Stimulated activated CD4-positive, alpha-beta T cell treated with anti-CD3 and anti-CD28 coated beads, Interleukin-12 subunit alpha, Interleukin-12 subunit beta, amount 100 ng/mL, for 48 hours (primary cell): Measurements from ENCODE around the gene RBM17.
"Not testable (repeated sequence)": the region's sequence is repeated elsewhere in the genome, so short reads cannot be mapped to it uniquely, and the experiment has no call there.

ENCODE experiments used
- DNase-seq, 3 donors: peaks; one replicate each; pipeline ENCODE4 v3.0.0-alpha.2; 2020; ENCODE audit warnings: low read depth in 2 of 3, low spot score in 1 of 3

The RBM17 gene, protein sequence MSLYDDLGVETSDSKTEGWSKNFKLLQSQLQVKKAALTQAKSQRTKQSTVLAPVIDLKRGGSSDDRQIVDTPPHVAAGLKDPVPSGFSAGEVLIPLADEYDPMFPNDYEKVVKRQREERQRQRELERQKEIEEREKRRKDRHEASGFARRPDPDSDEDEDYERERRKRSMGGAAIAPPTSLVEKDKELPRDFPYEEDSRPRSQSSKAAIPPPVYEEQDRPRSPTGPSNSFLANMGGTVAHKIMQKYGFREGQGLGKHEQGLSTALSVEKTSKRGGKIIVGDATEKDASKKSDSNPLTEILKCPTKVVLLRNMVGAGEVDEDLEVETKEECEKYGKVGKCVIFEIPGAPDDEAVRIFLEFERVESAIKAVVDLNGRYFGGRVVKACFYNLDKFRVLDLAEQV

DNA sequence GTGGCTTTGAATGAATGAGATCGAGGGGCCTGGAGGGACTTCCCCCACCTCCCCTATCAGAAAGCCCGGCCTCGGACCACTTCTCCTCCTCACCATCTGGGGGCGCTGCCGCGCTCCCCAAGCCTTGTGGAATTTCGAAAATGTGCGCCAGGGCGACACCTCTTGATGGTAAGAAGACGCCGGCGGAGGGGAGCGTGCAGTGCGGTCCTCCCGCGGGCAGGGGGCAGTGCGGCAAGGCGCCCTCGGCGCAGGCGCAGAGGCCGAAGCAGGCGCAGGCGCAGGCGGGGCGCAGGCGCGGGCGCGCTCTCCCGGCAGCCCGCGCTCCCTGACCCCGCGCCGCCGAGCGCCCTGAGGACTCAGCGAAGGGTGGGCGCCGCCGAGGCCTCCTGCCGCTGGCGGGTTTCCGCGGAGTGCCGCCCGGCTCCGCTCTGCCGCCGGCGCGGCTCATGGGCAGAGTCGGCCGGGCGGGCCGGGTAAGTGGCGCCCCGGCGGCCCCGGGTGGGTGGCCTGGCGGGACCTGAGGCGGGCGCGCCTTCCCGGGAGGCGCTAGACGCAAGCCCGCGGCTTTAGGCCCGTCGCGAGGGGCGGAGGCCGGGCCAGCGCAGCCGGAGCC is at the start of gene RBM17:
Gene RBM17 (plus strand): TSS at position 314 of the 613 bp plus-strand sequence. CDS start 8,032 bp downstream, outside the sequence.
- DNase-seq, result peak; percentile 95 to 98 (median 98)

DNA sequence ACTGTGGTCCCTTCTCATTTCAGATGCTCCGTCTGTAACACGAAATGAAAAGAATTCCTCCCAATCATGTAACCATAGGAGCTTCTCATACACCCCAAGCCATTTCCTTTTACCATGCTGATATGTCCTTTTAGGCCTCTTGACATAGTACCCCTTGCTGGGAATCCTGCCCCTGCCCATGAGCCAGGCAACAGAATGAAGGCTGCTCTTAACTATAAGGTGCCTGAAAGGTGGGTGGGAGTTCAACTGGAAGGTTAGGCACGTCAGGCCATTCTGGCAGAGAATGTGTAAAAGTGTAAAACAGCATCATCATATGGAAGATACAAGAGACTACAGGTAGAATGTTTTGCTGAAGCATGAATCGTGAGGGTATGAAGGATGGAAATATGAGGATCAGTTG is 49.1 kb upstream of the RBM17 start:
- no peak for DNase-seq

DNA sequence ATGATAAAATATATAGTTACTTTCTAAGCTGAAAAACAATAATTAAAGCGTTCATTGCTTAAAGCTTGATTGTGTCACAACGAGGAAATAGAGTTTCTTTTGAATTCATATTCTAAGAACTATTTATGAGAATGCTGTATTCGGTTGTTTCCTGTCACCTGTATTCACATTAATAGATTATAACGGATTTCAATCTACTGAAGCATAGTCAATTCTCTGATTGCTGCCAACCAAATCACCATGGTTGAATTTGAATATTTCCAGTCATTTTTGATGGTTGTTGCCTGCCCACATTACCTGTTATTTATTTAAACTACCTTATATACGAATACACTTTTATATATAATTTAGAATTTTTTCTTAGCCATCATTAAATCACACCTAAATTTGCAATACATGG is 48.6 kb upstream of the RBM17 start:
- DNase-seq, result no peak

DNA sequence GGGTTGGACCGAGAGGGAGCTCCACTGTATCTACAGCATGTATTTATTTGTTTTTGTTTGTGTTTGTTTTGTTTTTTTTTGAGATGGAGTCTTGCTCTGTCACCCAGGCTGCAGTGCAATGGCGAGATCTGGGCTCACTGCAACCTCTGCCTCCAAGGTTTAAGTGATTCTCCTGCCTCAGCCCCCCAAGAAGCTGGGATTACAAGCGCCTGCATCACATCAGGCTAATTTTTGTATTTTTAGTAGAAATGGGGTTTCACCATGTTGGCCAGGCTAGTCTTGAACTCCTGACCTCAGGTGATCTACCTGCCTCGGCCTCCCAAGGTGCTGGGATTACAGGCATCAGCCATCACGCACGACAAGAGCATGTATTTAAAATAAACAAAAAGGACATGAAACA is 45.5 kb upstream of the RBM17 start:
- DNase-seq, result not testable (repeated sequence)

DNA sequence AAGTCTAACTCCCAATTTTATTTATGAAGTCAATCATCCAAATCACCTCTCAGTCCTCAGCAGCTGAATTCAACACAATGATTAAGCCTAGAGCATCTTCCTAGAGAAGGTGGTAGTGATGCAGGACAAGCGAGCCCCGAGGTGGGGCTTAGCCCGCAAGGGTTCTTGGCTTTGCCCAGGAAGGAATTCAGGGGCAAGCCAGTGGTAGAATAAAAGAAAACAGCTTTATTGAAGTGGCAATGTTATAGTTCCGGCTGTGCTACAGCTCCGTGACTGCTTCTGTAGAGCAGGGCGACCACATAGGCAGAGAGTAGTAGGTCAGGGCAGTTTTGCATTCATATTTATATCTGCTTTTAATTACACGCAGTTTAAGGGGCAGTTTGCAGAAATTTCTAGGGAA is 44.8 kb upstream of the RBM17 start:
- DNase-seq, result no peak

DNA sequence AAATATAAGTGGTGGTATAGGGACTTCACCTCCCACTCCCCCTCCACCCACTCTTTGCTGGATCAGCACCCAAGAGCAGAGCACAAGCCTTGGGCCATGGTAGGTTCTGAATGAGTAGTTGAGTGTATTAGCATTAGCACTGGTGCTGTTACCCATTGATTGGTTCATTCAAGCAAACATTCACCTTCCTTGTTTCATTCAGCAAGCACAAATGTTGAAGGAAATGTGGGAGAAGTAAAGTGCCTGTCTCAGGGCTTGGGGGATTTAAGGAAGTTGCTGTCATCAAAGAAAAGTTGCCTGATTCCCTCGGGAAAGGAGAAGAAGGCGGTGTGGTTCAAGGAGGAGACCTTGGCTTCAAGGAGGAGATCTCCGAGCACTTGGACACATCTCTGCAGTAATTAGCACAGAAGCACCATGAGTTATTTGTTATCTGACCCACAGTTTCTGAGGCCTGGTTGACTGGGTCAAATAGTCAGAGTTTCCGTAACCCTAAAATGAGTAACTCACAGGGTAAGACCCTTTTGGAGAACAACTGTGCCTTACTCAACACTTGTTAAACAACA is 44.0 kb upstream of the RBM17 start:
- DNase-seq, result no peak

DNA sequence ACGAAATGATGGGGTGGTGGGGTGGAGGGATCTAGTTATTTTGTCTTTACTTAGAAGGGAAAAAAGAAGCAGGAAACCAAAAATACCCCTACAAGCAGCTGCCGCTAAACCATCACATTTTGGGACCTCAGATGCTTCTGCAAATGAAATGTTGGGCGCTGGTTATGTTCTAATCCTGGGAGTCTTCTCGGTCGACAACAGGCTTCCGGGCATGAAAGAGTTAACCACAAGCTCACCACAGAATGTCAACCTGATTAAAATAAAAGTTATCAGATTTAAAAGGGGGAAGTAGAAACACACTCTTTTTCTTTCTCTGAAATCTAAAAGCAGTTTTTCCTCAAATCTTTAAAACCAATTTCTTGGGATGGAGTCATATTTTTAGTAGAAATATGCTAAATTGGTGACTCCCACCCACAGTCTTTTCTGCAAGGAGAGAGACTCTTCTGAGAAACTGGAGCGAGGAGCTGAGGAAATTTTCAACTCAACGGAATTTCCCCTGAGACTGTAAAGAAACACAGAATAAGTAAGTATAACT is 43.5 kb upstream of the RBM17 start:
- no peak for DNase-seq

DNA sequence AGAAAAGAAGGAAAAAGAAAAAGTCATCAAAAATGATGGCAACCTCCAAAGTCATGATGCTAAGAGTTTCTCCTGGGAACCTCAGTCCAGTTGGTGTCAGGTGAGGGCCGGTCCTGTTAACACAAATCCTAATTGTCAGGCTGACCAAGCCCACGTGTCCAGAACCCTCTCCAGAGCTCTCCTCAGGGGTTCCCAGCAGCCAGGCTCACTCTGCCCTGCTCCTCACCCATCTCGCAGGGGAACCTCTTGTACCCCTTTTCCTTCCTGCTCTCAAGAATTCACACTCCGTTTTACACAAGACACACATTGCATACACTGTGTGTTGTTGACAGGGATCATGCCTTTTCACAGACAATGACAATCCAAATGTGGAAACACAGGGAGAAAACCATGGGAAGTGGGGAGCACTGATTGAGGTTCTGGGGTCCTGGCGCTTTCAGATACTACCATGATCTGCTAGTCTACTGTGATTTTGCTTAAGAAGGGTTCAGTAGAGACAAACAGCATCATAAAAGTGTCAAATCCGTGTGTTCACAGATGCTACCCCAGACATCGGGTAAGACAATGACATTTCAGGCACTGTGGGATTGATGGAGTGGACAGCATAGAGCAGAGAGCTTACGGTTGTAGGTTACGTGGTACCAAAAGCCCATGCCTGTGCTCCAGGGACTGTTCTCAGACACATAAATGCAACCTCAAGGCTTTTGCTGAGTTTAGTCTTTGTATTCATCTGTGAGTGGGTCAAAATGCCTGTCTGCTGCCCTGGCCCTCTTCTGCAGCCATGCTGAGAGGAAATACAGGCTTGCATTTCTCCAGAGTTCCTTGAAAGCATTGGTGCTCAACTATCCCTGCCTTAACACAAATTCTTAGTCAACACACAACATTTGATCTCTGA is 42.7 kb upstream of the RBM17 start:
- DNase-seq, result no peak

DNA sequence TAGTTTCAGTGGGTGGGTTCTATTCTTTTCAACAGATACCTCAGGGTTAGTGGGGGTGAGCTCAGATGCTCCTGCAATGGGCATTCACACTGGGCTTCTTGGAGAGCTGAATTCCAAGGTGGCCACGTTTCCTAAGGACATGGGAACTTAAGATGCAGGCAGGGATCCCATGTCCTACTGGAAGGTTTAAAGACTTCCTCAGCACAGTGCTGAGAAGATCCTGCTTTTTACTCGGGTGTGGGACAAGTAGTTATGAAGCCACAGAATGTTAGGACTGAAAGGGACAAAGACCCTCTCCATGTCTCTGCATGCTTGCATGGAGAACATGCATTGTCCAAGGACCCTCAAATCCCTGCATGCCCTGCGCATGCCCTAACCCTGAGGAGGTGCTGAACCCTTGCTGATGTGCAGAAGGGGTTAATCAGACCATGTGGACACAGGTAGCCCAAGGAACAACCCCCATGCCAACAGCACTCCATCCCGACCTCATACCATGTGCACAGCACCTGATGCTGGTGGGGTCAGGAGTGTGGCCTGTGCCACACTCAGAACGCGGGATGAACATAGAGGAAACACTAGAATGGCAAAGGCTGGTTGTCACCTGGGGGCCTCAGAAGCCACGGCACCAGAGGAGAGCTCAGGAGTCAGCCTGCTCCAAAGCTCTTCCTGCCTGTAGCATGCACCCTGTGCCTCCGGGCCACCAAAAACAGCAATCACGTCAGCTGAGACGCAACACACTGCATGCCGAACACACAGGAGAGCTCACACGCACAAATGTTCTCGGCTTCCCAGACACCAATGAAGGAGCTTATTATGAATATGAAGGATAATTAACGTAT is 41.8 kb upstream of the RBM17 start:
- DNase-seq, result no peak

DNA sequence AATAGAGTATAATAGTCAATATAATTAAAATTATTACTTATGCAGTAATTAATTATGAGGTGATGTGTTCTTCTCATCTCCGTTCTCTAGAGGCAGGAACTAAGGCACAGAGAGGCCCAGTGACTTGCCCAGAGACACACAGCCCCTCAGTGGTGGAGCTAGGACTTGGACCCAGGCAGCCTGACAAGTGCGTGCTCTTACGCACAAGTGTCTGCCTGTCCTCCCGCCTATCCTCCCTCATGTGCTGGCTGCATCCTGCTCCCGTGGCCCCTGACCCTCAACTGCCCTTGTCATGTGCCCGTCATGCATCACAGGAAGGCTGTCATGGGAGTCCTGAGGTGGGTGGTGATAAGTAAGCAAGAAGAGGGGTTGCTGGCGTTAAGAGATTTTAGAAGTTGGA is 41.0 kb upstream of the RBM17 start:
- no peak for DNase-seq

DNA sequence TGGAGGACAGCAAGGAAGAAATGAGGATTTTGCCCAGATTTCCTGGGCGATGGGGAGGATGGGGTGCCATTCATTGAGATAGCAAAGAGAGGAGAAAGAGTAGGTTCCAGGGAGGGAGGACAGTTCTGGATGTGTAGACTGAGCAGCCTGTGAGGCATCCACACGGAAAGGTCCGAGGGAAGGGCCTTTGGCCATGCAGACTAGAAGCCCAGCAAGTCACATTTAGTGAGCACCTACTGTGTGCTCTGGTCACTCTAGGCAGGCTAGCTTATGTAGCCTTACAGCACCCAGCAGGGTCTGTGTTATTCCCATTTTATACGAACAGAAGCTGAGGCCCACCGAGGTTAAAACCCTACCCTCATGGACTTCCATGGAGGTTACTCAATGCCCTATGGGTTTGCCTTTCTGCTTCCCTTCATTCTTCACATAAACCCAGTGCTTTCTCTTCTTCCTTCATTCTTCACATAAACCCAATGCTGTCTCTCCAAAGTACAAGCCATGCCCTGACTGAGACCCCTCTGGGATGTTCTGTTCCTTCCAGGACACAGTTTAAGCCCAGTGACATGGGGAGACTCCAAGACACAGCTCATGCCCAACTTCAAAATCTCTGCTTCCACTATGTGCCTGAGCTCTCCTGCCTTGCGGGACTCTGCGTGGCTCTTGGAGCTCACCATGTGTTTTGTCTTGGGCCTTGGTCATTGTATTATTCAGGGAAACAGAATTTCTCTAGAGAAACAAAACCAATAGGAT is 40.4 kb upstream of the RBM17 start:
- DNase-seq, result no peak

DNA sequence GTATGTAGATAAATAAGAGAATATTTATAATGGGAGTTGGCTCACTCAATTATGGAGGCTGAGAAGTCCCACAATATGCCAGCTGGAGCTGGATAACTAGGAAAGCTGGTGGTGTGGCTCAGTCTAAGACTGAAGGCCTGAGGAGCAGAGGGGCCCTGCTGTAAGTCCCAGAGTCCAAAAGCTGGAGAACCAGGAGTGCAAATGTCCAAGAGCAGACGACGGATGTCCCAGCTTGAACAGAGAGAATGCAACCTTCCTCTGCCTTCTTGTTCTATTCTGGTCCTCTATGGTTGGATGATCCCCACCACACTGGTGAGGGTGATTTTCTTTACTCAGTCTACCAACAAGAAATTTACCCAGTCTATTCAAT is 39.8 kb upstream of the RBM17 start:
- no peak for DNase-seq

DNA sequence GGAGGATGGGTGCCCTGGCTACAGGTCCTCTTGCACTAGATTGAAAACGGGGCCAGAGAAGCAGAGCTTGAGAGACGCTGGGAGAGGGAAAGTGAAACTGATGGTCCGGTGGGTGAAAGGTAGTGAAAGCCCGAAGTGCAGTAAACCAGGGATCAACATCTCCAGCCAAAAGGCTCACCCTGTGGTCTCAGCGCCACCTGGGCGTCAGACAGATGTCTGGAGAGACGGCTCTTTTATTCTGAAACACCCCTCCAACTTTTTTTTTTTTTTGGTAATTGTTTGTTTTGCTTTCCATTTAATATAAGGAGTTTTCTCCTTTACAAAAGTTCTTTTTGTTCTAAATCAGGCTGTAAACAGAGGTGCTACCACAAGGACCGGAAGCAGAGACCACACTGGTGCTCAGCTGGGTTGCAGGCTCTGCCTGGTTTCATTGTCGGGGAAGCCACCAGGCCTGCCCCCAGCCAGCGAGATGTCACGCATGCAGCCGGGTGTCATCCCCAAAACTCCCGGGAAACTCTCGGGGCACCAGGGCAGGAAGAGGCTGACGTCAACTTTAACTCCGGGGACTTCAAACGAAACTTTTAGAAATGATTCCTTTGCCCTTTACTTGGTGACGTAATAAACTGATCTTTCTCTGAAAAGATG is 37.9 kb upstream of the RBM17 start:
- peak; percentile 85 to 90 (median 89) for DNase-seq

DNA sequence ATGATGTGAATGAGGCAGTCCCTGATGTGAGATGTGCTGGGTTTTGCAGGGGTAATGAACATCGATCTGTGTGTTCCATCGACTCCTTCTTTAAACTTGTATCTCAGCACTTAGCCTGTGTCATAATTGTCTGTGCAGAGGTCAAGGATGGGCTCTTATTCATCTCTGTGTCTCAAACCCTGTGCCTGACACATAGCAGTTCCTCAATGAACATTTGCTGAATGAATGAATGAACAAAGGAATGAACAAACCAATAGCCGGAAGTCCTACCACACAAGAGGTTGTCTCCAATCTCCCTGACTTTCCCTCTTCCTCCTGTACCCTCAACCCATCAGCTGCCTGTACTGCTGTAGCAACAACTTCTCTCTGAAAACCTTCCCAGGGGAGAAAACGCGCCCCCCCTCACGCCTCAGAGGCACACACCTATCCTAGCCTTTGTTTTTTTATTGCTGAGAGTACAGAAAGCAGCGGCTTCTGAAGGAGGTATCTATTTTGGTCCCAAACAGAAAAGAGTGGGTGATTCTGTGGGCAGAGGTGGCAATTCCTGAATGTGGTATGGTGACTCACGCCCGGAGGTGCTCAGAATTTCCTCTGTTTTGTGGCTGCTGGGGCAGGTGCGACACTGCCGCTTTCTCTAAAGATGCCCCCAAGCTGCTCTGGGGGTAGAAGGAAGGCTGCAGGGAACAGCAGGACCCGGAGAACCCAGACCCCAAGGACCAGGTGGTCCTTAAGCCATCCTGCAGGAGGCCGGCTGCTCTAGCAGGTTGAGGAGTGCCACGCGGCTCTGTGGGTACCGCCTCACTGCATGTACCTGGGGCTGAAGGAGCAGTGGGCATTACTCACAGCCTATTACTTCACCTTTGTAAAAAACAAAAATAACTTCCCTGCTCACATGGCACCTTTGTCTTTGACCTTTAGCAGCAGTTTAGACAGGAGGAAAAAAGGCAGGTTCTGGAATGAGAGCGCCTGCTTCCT is 36.3 kb upstream of the RBM17 start:
- DNase-seq, result peak; percentile 75 to 86 (median 80)

DNA sequence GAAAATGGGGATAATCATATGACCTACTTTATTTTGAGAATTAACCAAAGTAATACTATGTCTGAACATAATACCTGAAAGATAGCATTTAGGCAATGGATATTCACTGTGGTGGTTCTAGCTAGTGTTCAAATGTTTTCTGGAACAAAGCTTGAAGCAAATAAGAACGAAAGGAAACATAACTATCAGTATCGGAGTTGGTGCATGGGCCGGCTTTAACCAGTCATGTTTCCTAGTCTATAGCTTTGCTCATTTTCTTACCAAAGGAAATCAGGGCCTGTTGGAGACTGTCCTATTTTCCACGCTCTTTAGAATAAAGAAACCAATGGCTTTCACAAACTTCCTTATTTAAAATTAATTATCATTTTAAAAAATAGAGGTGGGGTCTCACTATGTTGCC is 35.5 kb upstream of the RBM17 start:
- no peak for DNase-seq

DNA sequence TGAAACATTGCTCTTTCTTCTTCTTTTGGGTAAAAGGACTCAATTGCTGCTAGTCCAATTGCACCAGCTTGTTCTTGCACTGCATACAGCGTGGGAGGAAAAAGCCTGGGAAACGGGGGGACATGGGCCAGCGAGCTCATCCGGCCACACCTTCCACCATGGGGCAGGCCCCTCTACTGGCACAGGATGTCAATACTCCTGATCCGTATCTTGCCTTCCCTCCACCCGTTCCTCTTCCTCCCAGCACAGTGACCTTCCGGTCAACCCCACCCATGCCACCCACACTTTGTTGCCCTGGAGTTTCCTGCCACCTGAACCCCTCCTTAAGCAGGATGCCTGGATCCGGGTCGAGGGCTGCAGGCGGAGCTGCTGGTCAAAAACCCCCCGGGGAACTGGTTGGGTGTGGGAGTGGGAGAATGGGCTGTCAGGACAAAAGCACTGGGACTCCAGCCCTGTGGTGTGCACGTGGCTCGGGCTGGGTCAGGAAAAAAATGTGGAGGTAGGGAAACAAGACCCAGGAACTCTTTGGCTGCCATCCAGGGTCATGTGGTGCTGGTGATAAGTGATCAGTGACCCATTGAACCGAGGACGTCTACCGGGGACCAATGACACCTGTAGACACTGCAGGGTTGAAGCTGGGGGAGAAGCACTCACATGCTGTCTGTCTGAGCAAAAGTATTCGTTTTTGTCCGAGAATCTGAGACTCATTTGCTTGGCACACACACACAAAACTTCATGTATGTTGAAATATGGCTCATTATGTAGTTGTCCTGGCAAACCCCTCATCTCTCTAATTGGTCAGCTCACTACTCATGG is 34.8 kb upstream of the RBM17 start:
- no peak for DNase-seq

DNA sequence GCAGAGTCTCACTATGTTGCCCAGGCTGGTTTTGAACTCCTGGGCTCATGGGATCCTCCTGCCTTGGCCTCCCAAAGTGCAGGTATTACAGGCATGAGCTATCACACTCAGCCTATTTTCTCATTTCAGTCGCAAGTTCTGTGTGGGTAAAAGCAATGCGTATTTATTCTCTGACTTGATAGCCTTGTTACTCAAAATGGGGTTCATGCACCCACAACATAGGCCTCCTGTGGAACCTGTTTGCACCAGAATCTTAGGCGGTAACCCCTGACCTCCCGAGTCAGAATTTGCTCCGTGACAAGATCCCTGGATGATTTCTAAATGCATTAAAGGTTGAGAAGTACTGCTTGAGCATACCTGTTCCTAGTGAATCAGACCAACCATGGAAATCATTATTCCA is 34.0 kb upstream of the RBM17 start:
- no peak for DNase-seq
